HL-60 (cell line): Measurements from ENCODE around the gene NEK1.

ENCODE experiments used
- DNase-seq, 2 experiments: peaks; one replicate each; pipeline ENCODE4 v3.0.0-alpha.2; 2010 to 2020; ENCODE audit warnings: low read depth in 1 of 2, low spot score in 1 of 2
- H3K27ac ChIP-seq: fragments of 250-450 bp; sonication (Bioruptor Pico); replicated peaks from 2 replicates; pipeline ENCODE4 v1.5.1; 2020; ENCODE audit warnings: mild to moderate bottlenecking, moderate library complexity
- H3K27me3 ChIP-seq: fragments of 250-450 bp; sonication (Bioruptor Pico); 2 replicates; pipeline ENCODE4 v1.5.1; 2021; ENCODE audit warnings: mild to moderate bottlenecking, moderate library complexity; ENCODE audit not compliant: insufficient read depth, poor library complexity, severe bottlenecking
- H3K4me3 ChIP-seq: replicated peaks from 2 replicates; pipeline ENCODE4 v1.5.1; 2011; ENCODE audit warnings: mild to moderate bottlenecking, control low read depth, low read length; ENCODE audit not compliant: insufficient read depth
- CTCF ChIP-seq: IDR thresholded peaks from one replicate; pipeline ENCODE4 v1.5.1; 2011; ENCODE audit warnings: low read length, control low read depth, inconsistent platforms; ENCODE audit not compliant: insufficient read depth
- GABPA ChIP-seq: IDR thresholded peaks from 2 replicates; pipeline ENCODE4 v1.6.1; 2012; ENCODE audit warnings: low read depth
- POLR2AphosphoS5 ChIP-seq: IDR thresholded peaks from 2 replicates; pipeline ENCODE4 v1.6.1; 2012; ENCODE audit warnings: low read depth
- REST ChIP-seq: IDR thresholded peaks from 2 replicates; pipeline ENCODE4 v1.6.1; 2012; ENCODE audit warnings: low read depth; ENCODE audit not compliant: insufficient replicate concordance
- SPI1 ChIP-seq: IDR thresholded peaks from 2 replicates; pipeline ENCODE4 v1.6.1; 2012; ENCODE audit warnings: low read depth, mild to moderate bottlenecking, borderline replicate concordance

The NEK1 gene

GRCh38 chr4:169367826-169368225 is 244.6 kb downstream of the NEK1 start:
- DNase-seq, result no peak
- Histone ChIP-seq H3K27me3 (no peaks in the 10 kb centered on the region), H3K27ac (no peak overlapping the region), H3K4me3 (no peak overlapping the region)
- TF ChIP-seq CTCF, result no peak
- no peak for TF ChIP-seq POLR2AphosphoS5
- no peak for TF ChIP-seq GABPA
- TF ChIP-seq SPI1, result no peak
- no peak for TF ChIP-seq REST

GRCh38 chr4:169366821-169367220 is 245.6 kb downstream of the NEK1 start:
- Histone ChIP-seq H3K27ac (no peak overlapping the region), H3K27me3 (no peaks in the 10 kb centered on the region), H3K4me3 (no peak overlapping the region)
- no peak for TF ChIP-seq GABPA
- no peak for TF ChIP-seq REST
- TF ChIP-seq SPI1, result no peak
- no peak for TF ChIP-seq POLR2AphosphoS5
- no peak for TF ChIP-seq CTCF
- DNase-seq, result no peak

GRCh38 chr4:169362607-169363006 is 249.8 kb downstream of the NEK1 start:
- Histone ChIP-seq H3K27ac (no peak overlapping the region), H3K4me3 (no peak overlapping the region), H3K27me3 (no peaks in the 10 kb centered on the region)
- peak; percentile 33; the same call in 1 of the 2 replicates for TF ChIP-seq SPI1
- TF ChIP-seq CTCF, result no peak
- peak; percentile 23 to 45 for DNase-seq

GRCh38 chr4:169361756-169362155 is 250.6 kb downstream of the NEK1 start:
- no peak for DNase-seq
- H3K27ac ChIP-seq, result no peak overlapping the region
- no peaks in the 10 kb centered on the region for H3K27me3 ChIP-seq
- H3K4me3 ChIP-seq, result no peak overlapping the region
- TF ChIP-seq REST, result no peak
- TF ChIP-seq SPI1, result no peak
- no peak for TF ChIP-seq GABPA
- TF ChIP-seq CTCF, result no peak
- TF ChIP-seq POLR2AphosphoS5, result no peak
